Heart left ventricle (tissue), 13 donors: Measurements from ENCODE around the gene DPH1.

Source experiments
- POLR2A ChIP-seq, 2 donors: fragments of 450-650 bp; IDR thresholded peaks; one replicate each; pipeline ENCODE4 v1.6.1; 2017; ENCODE audit warnings: antibody characterized with exemption in 2 of 2, mild to moderate bottlenecking in 2 of 2, moderate library complexity in 2 of 2
- TF ChIP-seq, protein P1 (sequence below), 12 donors: fragments of 200-600 bp; sonication (generic) in 4 of 12; IDR thresholded peaks; one replicate each; pipeline versions ENCODE4 v1.5.0 to v1.8.0; 2018 to 2022; ENCODE audit warnings: antibody characterized with exemption in 12 of 12, mild to moderate bottlenecking in 5 of 12
- donor health status: ischemic (EF 13 %, LVEDD 7.1; RV severe dilation, severe dysfunction).
- donor health status: DM: no; HTN: yes; CAD: no.
- donor health status: DM: no; HTN: no; CAD: no.
- donor health status: ischemic (EF 25% LVEDD 6.9; RV normal size, moderate dysfunction).
- donor health status: ischemic (EF 25% LVEDD 5.7; RV mildly dilated, moderate dysfunction).
- donor health status: ischemic (EF 35%, LVEDD 5.7; RV mildly dilated, moderate dysfunction).
- donor health status: nonischemic (EF 11% LVEDD 7.7; RV severe dilation, severe dysfunction).
- donor health status: DM: yes; HTN: yes; CAD: no.
- donor health status: PGD.
- donor health status: ischemic (EF 29% LVEDD 5.4; RV normal size, mild dysfunction).
- donor health status: nonischemic (EF 23%, LVEDD 6.1; RV moderate dilation, normal function).

DNA sequence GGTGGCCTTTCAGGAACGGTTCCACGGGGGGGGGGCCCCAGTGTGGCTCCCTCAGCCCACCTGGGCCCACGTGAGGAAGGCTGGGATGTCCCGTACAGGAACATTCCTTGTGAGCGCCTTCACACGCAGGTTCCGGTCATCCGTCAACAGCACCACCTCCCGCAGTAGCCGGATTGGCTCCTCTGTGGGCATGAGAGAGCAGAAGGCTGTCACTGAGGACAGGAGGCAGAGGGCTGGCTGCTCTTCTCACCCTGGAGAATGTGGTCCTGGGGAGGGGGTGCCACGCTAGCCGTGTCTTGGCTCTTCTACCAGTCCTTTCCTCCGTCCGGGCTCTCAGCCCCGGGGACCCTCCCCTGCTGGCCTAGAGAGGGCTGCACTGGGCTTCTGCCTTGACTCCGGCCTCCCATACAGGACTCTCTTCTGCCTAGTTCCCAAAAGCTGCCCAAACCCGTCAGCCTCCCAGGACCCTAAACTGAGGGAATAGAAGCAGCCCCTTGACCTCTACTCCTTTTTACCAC, 31.5 kb downstream of the DPH1 start:
- TF ChIP-seq, protein P1, sequence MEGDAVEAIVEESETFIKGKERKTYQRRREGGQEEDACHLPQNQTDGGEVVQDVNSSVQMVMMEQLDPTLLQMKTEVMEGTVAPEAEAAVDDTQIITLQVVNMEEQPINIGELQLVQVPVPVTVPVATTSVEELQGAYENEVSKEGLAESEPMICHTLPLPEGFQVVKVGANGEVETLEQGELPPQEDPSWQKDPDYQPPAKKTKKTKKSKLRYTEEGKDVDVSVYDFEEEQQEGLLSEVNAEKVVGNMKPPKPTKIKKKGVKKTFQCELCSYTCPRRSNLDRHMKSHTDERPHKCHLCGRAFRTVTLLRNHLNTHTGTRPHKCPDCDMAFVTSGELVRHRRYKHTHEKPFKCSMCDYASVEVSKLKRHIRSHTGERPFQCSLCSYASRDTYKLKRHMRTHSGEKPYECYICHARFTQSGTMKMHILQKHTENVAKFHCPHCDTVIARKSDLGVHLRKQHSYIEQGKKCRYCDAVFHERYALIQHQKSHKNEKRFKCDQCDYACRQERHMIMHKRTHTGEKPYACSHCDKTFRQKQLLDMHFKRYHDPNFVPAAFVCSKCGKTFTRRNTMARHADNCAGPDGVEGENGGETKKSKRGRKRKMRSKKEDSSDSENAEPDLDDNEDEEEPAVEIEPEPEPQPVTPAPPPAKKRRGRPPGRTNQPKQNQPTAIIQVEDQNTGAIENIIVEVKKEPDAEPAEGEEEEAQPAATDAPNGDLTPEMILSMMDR (IDR thresholded peaks at IDR 0.05) = no peak
- TF ChIP-seq POLR2A (IDR thresholded peaks at IDR 0.05) = no peak
